T-helper 17 cell (primary cell): Measurements from ENCODE around the gene SVBP. TPM values are rescaled to one million over a fixed set of nuclear protein-coding genes. Genes with fewer than 3 reads are reported as not detected.

Experiments used
- ATAC-seq: fragments of 150-1000 bp; cut with Tn5 transposase; 2 replicates; pipeline ENCODE4 v1.10.0; 2021; ENCODE audit warnings: mild to moderate bottlenecking, moderate library complexity
- DNase-seq, 3 donors: peaks; one replicate each; pipeline versions ENCODE4 v3.0.0 to v3.0.0-alpha.2; 2020 to 2021
- H3K9me3 ChIP-seq: one replicate; pipeline ENCODE4 v1.7.0; 2013; ENCODE audit warnings: low read length, mild to moderate bottlenecking; ENCODE audit not compliant: control insufficient read depth, poor library complexity, severe bottlenecking
- H3K27ac Mint-ChIP-seq: one replicate; pipeline ENCODE4 v1.8.0; 2022; ENCODE audit warnings: mild to moderate bottlenecking, moderate library complexity, mixed read lengths
- H3K27me3 Mint-ChIP-seq: one replicate; pipeline ENCODE4 v1.8.0; 2022; ENCODE audit warnings: mixed read lengths
- H3K36me3 Mint-ChIP-seq: one replicate; pipeline ENCODE4 v1.8.0; 2022; ENCODE audit warnings: low read depth, mixed read lengths
- H3K4me1 Mint-ChIP-seq: one replicate; pipeline ENCODE4 v1.8.0; 2022; ENCODE audit warnings: mild to moderate bottlenecking, mixed read lengths
- H3K4me3 Mint-ChIP-seq: one replicate; pipeline ENCODE4 v1.8.0; 2022; ENCODE audit warnings: mild to moderate bottlenecking, moderate library complexity, mixed read lengths
- total RNA-seq, 4 donors: library from RNA in 2 of 4; stranded (reverse) in 2 of 4; gene quantifications; one replicate each; pipeline ENCODE4 v1.2.3 and lab custom pipeline; 2022 to 2026

Gene SVBP
- total RNA-seq, 2 donors from 2014 or later: 16.9 to 18.8 TPM

DNA sequence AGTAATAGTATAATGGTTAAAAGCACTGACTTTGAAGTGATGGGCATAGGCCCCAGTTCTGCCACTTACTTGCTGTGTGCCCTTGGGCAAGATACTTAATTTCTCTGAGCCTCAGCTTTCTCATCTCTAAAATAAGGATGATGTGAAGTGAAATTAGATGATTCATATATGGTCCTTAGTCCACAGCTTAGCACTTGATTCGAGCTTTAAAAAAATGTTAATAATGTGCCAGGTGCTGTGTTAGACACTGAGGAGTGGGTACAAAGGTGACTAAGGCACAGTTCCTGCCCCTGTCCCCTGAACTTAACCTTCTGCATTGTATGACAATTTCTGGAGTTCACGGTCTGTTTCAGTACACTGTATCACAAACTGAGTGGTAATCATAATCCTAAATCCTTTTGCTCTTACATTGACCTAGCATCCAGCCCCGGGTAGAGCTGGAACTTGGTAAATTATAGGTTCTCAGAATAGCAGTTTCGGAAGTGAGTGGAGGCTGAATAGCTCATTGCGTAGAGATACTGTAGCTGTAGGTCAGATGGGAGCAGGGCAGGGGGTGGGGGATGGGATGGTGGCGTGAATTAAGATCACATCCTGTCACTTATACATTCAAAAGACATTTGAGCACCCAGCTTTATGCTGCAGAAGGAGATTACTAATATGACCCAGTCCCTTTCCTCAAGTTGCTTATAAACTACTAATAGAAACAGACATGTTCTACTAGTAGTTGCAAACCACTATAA lies 30.7 kb upstream of the SVBP start:
- H3K9me3 ChIP-seq: no peaks in the 10 kb centered on the region
- H3K27ac Mint-ChIP-seq: peak overlapping the region; percentile 97
- peaks cover 31% of the 10 kb centered on the region for H3K4me1 Mint-ChIP-seq
- peak overlapping the region; percentile 100 for H3K4me3 Mint-ChIP-seq
- ATAC-seq (no peak), DNase-seq (no peak)
- no peaks in the 10 kb centered on the region for H3K27me3 Mint-ChIP-seq
- peaks cover 12% of the 10 kb centered on the region for H3K36me3 Mint-ChIP-seq

DNA sequence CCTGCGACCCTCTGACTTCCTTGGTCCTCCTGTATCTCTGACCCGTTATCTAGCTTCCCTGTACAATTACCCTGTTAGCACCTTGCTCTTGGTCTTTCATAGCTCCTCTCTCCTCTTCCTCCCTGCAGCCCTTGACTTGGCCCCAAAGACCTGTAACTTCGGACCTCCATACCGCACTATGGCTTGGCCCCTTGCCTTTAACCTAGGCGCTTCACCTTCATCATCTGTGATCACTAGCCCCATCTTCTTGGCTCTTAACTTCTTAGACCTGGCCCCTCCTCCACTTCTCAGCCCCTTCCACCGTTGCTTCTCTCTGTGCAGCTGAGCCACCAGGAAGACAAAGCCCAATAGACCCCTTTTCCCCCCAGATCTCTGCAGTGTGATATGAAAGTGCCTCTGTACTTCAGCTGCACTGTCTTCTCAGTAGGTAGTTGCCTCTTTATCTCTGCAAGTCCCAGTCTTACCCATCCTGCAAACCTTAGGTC lies 30.0 kb upstream of the SVBP start:
- peaks cover 12% of the 10 kb centered on the region for H3K36me3 Mint-ChIP-seq
- no peak for DNase-seq

DNA sequence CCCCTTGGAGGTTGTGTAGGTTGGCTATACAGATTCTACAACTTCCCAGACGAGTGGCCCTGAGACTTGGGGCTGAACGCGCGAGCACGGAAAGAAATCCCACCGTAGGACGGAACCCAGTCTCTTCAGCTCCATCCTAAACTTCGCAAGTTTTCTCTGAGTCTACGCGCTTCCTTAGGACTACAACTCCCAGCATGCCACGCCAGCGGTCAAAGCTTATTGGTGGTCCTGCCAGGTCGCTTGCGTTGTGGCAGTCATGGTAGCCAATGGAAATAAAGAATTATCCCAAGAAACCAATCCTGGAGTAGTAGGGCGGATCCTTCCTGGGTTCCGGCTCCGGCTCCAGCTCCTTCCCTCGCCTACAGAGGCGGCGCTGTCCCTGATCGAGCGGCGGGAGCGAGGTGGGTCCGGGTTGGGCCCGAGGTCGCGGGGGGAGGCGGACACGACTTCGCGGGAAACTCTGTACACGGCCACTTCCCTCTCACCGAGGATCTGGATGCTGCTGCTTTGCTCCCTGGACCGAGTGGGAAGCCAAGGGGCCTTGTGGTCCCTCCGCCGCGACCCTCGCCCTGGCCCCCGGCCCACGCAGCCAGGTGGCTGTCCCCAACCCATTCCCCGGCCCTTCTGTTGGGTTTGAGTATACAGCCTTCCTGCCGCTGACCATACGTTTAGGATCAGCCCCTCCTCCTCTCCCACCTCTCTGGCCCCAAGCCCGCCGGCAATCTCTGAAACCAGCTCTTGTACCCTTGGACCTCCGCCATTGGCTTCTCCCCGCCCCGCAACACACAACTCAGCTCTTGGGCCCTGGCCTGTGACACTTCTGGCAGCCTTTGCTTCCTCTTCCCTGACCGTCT lies 29.3 kb upstream of the SVBP start, which contains the start of gene ZNF691:
Gene ZNF691, plus strand, starts transcription at position 357 of the 854 bp plus-strand sequence. CDS start 3,046 bp downstream, outside the sequence.
- peaks cover 31% of the 10 kb centered on the region for H3K4me1 Mint-ChIP-seq
- peak; percentile 73 to 80 (median 74) for DNase-seq
- H3K4me3 Mint-ChIP-seq: peak within 1 kb of the TSS; percentile 100
- peaks cover 12% of the 10 kb centered on the region for H3K36me3 Mint-ChIP-seq
- peak; percentile 99 for ATAC-seq
- no peaks in the 10 kb centered on the region for H3K27me3 Mint-ChIP-seq
- H3K9me3 ChIP-seq: no peaks in the 10 kb centered on the region
- H3K27ac Mint-ChIP-seq: peak within 1 kb of the TSS; percentile 97

More for the DNA sequence above, 30.0 kb upstream of the SVBP start:
- Mint-ChIP-seq H3K27me3 (no peaks in the 10 kb centered on the region), H3K27ac (peak overlapping the region; percentile 97), H3K4me1 (peaks cover 31% of the 10 kb centered on the region), H3K4me3 (peak overlapping the region; percentile 100)
- no peaks in the 10 kb centered on the region for H3K9me3 ChIP-seq
- no peak for ATAC-seq

DNA sequence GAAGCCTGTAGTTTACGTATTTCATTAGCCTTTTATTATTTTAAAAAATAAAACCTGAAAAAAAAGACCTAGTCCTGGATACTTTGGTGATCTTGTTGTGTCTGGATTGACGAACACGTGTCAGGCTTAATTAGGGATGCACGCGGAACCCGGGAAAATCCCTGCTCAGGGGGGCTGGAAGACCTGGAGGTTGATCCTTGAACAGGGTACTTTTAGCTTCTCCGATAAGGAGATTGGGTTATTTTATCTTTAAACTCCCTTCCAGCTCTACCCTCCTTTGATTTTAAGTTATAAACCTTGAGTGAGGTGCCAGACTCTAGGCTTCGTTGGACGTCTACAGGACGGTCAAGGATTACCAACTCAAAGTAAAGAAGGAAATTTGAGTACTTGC lies 28.7 kb upstream of the SVBP start:
- H3K4me3 Mint-ChIP-seq: peak overlapping the region; percentile 100
- ATAC-seq (peak; percentile 10), DNase-seq (no peak)
- H3K27me3 Mint-ChIP-seq: no peaks in the 10 kb centered on the region
- H3K9me3 ChIP-seq: no peaks in the 10 kb centered on the region
- peaks cover 14% of the 10 kb centered on the region for H3K36me3 Mint-ChIP-seq
- H3K4me1 Mint-ChIP-seq: peaks cover 31% of the 10 kb centered on the region
- peak overlapping the region; percentile 97 for H3K27ac Mint-ChIP-seq

DNA sequence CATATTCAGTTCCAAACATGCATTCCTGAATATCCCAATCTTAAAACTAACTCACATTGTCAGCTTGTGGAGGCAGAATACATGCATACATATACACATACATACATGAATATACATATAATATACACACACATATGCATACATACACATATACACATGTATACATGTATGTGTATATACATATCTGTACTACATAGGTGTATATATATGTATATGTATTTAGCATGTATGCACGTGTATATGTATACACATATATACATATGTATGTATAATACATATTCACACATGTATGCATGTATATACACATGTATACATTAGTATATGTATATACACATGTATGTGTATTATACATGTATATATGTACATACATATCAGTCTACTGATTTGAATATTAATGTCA lies 28.0 kb upstream of the SVBP start:
- no peak for ATAC-seq
- no peak overlapping the region for H3K27ac Mint-ChIP-seq
- H3K36me3 Mint-ChIP-seq: peaks cover 14% of the 10 kb centered on the region
- H3K4me3 Mint-ChIP-seq: no peak overlapping the region
- H3K9me3 ChIP-seq: no peaks in the 10 kb centered on the region
- no peaks in the 10 kb centered on the region for H3K27me3 Mint-ChIP-seq
- peaks cover 31% of the 10 kb centered on the region for H3K4me1 Mint-ChIP-seq
- DNase-seq: no peak

DNA sequence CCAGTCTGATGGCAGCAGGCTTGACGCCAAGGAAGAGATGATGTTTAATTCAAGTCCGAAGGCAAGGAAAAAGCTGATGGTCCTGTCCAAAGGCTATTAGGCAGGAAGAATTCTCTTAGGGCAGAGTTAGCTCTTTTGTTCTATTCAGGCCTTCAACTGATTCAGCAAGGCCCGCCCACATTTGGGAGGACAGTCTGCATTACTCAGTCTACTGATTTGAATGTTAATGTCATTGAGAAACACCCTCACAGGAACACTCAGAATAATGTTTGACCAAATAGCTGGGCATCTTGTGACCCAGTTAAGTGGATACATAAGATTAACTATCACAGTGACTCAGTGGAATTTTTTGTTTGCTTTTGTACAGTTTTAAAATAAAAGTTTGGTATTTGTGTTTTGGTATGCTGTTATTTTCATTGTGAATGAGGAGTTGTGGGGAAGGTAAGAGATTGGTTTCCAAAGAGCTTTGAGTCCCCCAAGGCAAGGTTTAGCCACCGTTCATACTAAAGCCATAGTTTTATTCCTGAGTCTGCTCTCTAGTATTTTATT lies 27.5 kb upstream of the SVBP start:
- Mint-ChIP-seq H3K4me1 (peaks cover 28% of the 10 kb centered on the region), H3K4me3 (no peak overlapping the region), H3K27me3 (no peaks in the 10 kb centered on the region), H3K27ac (no peak overlapping the region), H3K36me3 (peaks cover 10% of the 10 kb centered on the region)
- ATAC-seq (no peak), DNase-seq (no peak)
- H3K9me3 ChIP-seq: no peaks in the 10 kb centered on the region

DNA sequence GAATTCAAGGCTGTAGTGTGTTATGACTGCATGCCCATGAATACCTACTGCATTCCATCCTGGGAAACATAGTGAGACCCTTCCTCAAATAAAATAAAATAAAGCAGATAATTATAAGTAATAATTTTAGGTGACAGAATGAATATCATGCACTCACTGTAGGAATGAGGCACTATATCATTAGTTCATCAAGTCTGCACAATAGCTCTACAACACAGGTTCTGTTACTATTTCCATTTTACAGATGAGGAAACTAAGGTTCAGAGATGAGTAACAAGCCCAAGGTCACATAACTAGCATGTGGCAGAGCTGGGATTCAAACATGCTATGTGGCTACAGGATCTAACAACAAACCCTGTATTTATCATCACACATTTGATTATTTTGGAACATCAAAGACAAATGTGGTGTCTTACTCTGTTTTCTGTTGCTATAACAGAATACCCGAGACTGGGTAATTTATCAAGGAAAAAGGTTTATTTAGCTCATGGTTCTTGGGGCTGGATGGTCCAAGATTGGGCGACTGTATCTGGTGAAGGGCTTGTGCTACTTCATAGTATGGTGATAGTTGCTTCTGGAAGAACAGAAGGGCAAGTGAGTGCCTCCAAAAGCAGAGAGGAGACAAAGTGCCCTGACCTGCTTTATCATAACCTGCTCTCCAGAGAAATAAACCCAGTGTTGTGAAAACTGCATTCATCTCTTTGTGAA lies 24.4 kb upstream of the SVBP start:
- no peaks in the 10 kb centered on the region for H3K9me3 ChIP-seq
- Mint-ChIP-seq H3K27me3 (no peaks in the 10 kb centered on the region), H3K4me1 (peaks cover 6% of the 10 kb centered on the region), H3K27ac (no peak overlapping the region), H3K4me3 (no peak overlapping the region), H3K36me3 (peaks cover 4% of the 10 kb centered on the region)
- DNase-seq: no peak
- no peak for ATAC-seq

DNA sequence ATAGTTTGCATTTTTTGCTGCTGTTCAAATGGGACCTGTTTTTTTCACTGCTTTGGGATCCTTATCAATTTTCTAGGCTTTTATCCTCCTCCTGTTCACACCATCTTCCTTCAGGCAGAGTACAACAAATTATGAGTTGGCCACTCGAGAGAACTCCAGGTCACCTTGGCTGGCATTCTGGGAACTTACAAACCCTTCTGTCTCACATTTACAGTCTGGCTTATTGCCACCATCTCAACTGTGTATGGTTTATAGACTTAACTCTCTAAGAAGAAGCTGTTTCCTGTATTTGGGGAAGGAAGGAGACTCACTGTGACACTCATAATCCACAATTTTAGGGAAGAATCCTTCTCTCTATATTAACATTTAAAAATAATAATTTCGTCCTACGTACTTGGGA lies 23.8 kb upstream of the SVBP start:
- DNase-seq (no peak), ATAC-seq (no peak)
- H3K4me3 Mint-ChIP-seq: no peak overlapping the region
- no peaks in the 10 kb centered on the region for H3K27me3 Mint-ChIP-seq
- peaks cover 4% of the 10 kb centered on the region for H3K36me3 Mint-ChIP-seq
- H3K4me1 Mint-ChIP-seq: peaks cover 6% of the 10 kb centered on the region
- H3K9me3 ChIP-seq: no peaks in the 10 kb centered on the region
- H3K27ac Mint-ChIP-seq: no peak overlapping the region

DNA sequence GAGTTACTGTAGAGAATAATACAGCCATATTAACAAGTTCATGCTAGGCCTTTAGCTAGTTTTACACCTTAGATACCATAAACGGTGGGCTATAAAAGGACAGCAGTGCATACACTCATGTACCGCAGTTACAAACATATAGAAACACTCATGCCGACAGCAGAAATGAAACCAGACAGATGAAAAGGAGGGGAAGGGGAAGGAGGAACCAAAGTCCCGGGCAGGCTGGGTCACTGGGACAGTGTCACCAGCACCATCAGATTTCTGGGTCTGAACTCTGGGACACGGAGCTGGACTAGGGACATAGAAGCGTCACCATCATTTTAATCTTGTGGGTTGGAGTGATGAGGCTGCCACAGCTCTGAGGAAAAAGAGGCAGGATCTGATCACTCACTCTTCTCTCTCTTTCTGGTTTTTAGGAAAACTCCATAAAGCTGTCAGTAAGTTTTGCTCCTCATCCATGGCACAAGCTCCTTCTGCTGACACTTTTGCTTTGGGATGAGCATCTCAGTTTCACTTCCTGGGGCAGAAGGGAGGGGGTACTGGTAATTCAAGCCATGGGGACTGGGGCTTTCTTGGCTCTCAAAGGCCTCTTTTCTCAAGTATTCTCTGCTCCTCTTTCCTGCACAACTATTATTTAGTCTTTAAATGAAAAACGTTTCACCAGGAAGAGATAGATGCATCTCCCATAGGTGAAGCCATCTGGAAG lies 21.4 kb upstream of the SVBP start:
- Mint-ChIP-seq H3K4me3 (no peak overlapping the region), H3K36me3 (peaks cover 4% of the 10 kb centered on the region), H3K27me3 (no peaks in the 10 kb centered on the region), H3K4me1 (peaks cover 6% of the 10 kb centered on the region), H3K27ac (no peak overlapping the region)
- DNase-seq (no peak), ATAC-seq (no peak)
- no peaks in the 10 kb centered on the region for H3K9me3 ChIP-seq

DNA sequence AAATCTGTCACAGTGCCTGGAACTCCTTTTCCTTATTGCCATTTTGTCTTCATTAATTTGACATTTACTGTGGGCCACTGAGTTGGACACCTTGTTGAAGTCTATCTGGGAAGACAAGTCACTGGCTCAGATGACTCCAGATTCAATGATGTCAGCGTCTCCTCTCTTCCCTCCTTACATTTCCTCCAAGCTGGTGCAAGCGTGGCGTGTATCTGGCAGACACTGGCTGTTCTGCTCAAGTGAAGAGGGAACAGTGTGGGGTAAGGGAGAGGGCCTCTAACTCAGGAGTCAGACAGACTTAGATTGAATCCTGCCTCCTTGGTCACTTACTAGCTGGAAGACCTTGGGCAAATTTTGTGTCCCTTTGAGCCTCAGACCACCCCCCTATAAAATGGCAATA lies 20.5 kb upstream of the SVBP start:
- Mint-ChIP-seq H3K4me1 (peaks cover 4% of the 10 kb centered on the region), H3K27me3 (no peaks in the 10 kb centered on the region), H3K27ac (no peak overlapping the region)

DNA sequence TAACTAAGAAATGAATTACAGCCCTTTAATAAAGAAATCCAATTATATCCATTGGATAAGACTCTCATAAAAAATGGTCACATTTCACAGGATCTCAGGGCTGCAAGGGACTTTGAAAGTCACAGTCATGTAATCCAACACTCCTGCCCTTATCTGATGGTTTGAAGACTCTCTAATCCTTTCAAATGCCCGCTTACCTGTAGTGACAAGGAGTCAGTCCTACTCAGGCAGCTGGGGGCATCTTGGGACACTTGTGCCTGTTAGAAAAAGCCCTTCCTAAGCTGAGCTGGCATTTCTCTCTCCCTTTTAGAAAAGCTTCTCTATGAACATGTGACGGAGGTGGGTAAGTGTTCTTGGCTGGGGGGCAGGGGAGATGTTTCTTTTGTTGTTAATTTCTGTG lies 18.2 kb upstream of the SVBP start:
- no peak for ATAC-seq
- Mint-ChIP-seq H3K36me3 (no peaks in the 10 kb centered on the region), H3K27ac (no peak overlapping the region), H3K4me1 (peaks cover 4% of the 10 kb centered on the region), H3K4me3 (no peak overlapping the region), H3K27me3 (no peaks in the 10 kb centered on the region)
- no peak for DNase-seq
- no peaks in the 10 kb centered on the region for H3K9me3 ChIP-seq

More for the DNA sequence above, 20.5 kb upstream of the SVBP start:
- no peaks in the 10 kb centered on the region for H3K9me3 ChIP-seq
- DNase-seq: no peak
- no peak for ATAC-seq
- no peak overlapping the region for H3K4me3 Mint-ChIP-seq
- H3K36me3 Mint-ChIP-seq: peaks cover 2% of the 10 kb centered on the region

DNA sequence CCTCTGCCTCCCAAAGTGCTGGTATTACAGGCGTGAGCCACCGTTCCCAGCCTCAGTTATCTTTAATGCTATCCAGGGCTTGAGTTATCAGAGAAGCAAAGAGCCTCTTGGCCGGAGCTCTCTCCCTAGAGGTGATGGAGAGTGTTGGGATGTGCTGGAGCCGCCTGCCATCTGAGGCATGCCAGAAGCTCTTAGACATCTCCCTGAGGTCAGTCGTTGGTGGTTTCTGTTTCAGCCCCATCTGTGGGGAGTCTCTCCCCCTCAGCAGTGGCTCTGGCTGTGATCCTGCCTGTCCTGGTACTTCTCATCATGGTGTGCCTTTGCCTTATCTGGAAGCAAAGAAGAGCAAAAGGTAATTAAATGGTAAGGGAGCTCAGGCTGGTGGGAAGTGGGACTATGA lies 17.6 kb upstream of the SVBP start:
- no peaks in the 10 kb centered on the region for H3K9me3 ChIP-seq
- Mint-ChIP-seq H3K27ac (no peak overlapping the region), H3K36me3 (no peaks in the 10 kb centered on the region), H3K27me3 (no peaks in the 10 kb centered on the region), H3K4me1 (peaks cover 4% of the 10 kb centered on the region), H3K4me3 (no peak overlapping the region)
- ATAC-seq (no peak), DNase-seq (no peak)
